ENCODE data around the gene OR12D1. TPM values are rescaled to one million over a fixed set of nuclear protein-coding genes. Genes with fewer than 3 reads are reported as not detected.

The OR12D1 gene
- polyA plus RNA-seq, 2 of the 4 experiments (the other 2 are of a cell fraction) = not detected

GRCh38 chr6:29424575-29424974 lies 9.8 kb downstream of the OR12D1 start:
- ChIA-PET CTCF (no interaction called here), POLR2A (no interaction called here)
- Histone ChIP-seq H3K9me3 (no peaks in the 10 kb centered on the region), H3K4me3 (no peak overlapping the region), H3K27ac (no peak overlapping the region), H3K4me1 (no peaks in the 10 kb centered on the region), H3K4me2 (no peak overlapping the region)
- TF ChIP-seq HMGXB4 (CRISPR knock-in tag; IDR thresholded peaks at IDR 0.05; ENCODE audit: borderline replicate concordance) = no peak
- TF ChIP-seq HEYL (CRISPR knock-in tag; IDR thresholded peaks at IDR 0.05) = no peak
- no peak for TF ChIP-seq MYC (IDR thresholded peaks at IDR 0.05; ENCODE audit: borderline replicate concordance, low read length)
- no peak for ATAC-seq
- 0% methylated on average over 2 of the region's 2 CpGs for WGBS (ENCODE audit: missing lambda C conversion rate)
- FAIRE-seq = no peak
- no peak for DNase-seq (ENCODE audit: low read depth in 1 of 2, low spot score in 1 of 2)

- Histone ChIP-seq H3K9me3 (no peaks in the 10 kb centered on the region), H3K4me3 (no peak overlapping the region), H3K27ac (no peak overlapping the region), H3K4me2 (no peak overlapping the region), H3K4me1 (no peaks in the 10 kb centered on the region)
- no peak for DNase-seq (ENCODE audit: low read depth in 1 of 2, low spot score in 1 of 2)
- no peak for ATAC-seq
- TF ChIP-seq SREBF2 (IDR thresholded peaks at IDR 0.05) = no peak
- TF ChIP-seq KDM5A (IDR thresholded peaks at IDR 0.05) = no peak
- no peak for TF ChIP-seq BHLHE40 (IDR thresholded peaks at IDR 0.05; ENCODE audit: low read depth, low read length)
- 0% methylated on average over 1 of the region's 1 CpG for whole genome bisulfite sequencing (ENCODE audit: missing lambda C conversion rate)
- ChIA-PET POLR2A (no interaction called here), CTCF (no interaction called here)
- no peak for FAIRE-seq
These were observed 10.3 kb downstream of the OR12D1 start for GRCh38 chr6:29425075-29425474.

- POLR2A ChIA-PET = no interaction called here
- WGBS (ENCODE audit: missing lambda C conversion rate) = 25% methylated on average over 3 of the region's 3 CpGs
- no peak for FAIRE-seq
These were observed 11.9 kb downstream of the OR12D1 start for GRCh38 chr6:29426654-29427053.

More at GRCh38 chr6:29426654-29427053, 11.9 kb downstream of the OR12D1 start:
- ATAC-seq (no peak), DNase-seq (ENCODE audit: low read depth in 1 of 2, low spot score in 1 of 2) (peak in 1 of 2 experiments; percentile 3)
- no peaks in the 10 kb centered on the region for H3K4me1 ChIP-seq
- CTCF ChIA-PET = no interaction called here
- TF ChIP-seq REST (IDR thresholded peaks at IDR 0.05) (no peak), USF2 (IDR thresholded peaks at IDR 0.05) (no peak), TFCP2L1 (CRISPR knock-in tag; IDR thresholded peaks at IDR 0.05) (no peak), ATOH8 (CRISPR knock-in tag; IDR thresholded peaks at IDR 0.05; ENCODE audit: low read depth) (no peak), HOXB13 (CRISPR knock-in tag; IDR thresholded peaks at IDR 0.05; ENCODE audit: low read depth) (no peak), NPAS2 (CRISPR knock-in tag; IDR thresholded peaks at IDR 0.05; ENCODE audit: borderline replicate concordance) (no peak), JUNB (IDR thresholded peaks at IDR 0.05) (no peak), ELK1 (IDR thresholded peaks at IDR 0.05; ENCODE audit: low read depth, low read length) (no peak), BHLHE40 (IDR thresholded peaks at IDR 0.05; ENCODE audit: low read depth, low read length) (no peak), KDM1A (IDR thresholded peaks at IDR 0.05; ENCODE audit: low read depth) (no peak), BCL3 (IDR thresholded peaks at IDR 0.05) (no peak), JUN (IDR thresholded peaks at IDR 0.05) (no peak), POLR2A (IDR thresholded peaks at IDR 0.05; ENCODE audit: low read length) (no peak), ZNF302 (CRISPR knock-in tag; IDR thresholded peaks at IDR 0.05) (no peak), NR3C1 (IDR thresholded peaks at IDR 0.05) (no peak), EP300 (IDR thresholded peaks at IDR 0.05) (no peak), FOSL2 (IDR thresholded peaks at IDR 0.05) (no peak), FOSL2 (CRISPR knock-in tag; IDR thresholded peaks at IDR 0.05) (no peak), HOXA7 (CRISPR knock-in tag; IDR thresholded peaks at IDR 0.05) (no peak), EHMT2 (IDR thresholded peaks at IDR 0.05; ENCODE audit: low read depth) (no peak), RAD21 (conservative IDR thresholded peaks at IDR 0.05 in 1 of 2, IDR thresholded peaks at IDR 0.05 in 1 of 2) (no peak)
- no peak overlapping the region for H3K4me2 ChIP-seq
- no peak overlapping the region for H3K27ac ChIP-seq
- H3K9me3 ChIP-seq = no peaks in the 10 kb centered on the region
- no peak overlapping the region for H3K4me3 ChIP-seq
